Measurements from ENCODE around the gene NRXN3. TPM values are rescaled to one million over a fixed set of nuclear protein-coding genes. Genes with fewer than 3 reads are reported as not detected.

Gene NRXN3
- total and polyA plus RNA-seq, 2 experiments from 2014 or later: 1.0 to 1.8 TPM

DNA sequence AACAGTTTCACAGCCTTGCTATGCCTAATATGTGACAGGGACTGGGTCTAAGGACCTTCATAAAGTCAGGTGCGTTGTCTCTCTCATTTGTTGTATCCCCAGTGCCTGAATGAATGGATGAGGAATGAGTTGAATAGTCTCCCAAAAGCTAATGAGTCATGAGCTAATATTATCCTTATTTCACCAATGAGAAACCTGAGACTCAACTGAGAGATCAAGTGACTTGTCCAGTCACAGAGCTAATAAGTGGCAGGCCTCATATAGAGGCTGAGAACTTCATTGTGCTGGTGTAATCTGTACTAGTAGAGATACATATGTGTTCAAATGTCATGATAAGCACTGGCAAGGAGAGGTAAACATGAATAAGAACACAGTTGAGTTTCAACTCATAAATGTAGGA lies 612.4 kb downstream of the NRXN3 start (continued):
- TF ChIP-seq, protein P1, sequence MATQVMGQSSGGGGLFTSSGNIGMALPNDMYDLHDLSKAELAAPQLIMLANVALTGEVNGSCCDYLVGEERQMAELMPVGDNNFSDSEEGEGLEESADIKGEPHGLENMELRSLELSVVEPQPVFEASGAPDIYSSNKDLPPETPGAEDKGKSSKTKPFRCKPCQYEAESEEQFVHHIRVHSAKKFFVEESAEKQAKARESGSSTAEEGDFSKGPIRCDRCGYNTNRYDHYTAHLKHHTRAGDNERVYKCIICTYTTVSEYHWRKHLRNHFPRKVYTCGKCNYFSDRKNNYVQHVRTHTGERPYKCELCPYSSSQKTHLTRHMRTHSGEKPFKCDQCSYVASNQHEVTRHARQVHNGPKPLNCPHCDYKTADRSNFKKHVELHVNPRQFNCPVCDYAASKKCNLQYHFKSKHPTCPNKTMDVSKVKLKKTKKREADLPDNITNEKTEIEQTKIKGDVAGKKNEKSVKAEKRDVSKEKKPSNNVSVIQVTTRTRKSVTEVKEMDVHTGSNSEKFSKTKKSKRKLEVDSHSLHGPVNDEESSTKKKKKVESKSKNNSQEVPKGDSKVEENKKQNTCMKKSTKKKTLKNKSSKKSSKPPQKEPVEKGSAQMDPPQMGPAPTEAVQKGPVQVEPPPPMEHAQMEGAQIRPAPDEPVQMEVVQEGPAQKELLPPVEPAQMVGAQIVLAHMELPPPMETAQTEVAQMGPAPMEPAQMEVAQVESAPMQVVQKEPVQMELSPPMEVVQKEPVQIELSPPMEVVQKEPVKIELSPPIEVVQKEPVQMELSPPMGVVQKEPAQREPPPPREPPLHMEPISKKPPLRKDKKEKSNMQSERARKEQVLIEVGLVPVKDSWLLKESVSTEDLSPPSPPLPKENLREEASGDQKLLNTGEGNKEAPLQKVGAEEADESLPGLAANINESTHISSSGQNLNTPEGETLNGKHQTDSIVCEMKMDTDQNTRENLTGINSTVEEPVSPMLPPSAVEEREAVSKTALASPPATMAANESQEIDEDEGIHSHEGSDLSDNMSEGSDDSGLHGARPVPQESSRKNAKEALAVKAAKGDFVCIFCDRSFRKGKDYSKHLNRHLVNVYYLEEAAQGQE (IDR thresholded peaks at IDR 0.05; ENCODE audit: unreplicated experiment): no peak
- TF ChIP-seq CREB1 (CRISPR knock-in tag; IDR thresholded peaks at IDR 0.05; ENCODE audit: low read depth) (no peak), EZH2 (IDR thresholded peaks at IDR 0.05; ENCODE audit: low read depth, unreplicated experiment) (no peak), EZH2phosphoT487 (IDR thresholded peaks at IDR 0.05; ENCODE audit: unreplicated experiment) (no peak), STAT1 (IDR thresholded peaks at IDR 0.05; ENCODE audit: unreplicated experiment) (no peak), NANOG (IDR thresholded peaks at IDR 0.05; ENCODE audit: borderline replicate concordance) (no peak), ZNF114 (CRISPR knock-in tag; IDR thresholded peaks at IDR 0.05) (no peak), POLR2AphosphoS5 (IDR thresholded peaks at IDR 0.05; ENCODE audit: low read depth) (no peak), JUNB (IDR thresholded peaks at IDR 0.05; ENCODE audit: unreplicated experiment) (no peak)
- TF ChIP-seq, protein P2, sequence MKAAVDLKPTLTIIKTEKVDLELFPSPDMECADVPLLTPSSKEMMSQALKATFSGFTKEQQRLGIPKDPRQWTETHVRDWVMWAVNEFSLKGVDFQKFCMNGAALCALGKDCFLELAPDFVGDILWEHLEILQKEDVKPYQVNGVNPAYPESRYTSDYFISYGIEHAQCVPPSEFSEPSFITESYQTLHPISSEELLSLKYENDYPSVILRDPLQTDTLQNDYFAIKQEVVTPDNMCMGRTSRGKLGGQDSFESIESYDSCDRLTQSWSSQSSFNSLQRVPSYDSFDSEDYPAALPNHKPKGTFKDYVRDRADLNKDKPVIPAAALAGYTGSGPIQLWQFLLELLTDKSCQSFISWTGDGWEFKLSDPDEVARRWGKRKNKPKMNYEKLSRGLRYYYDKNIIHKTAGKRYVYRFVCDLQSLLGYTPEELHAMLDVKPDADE (IDR thresholded peaks at IDR 0.05): no peak
- TF ChIP-seq, protein P3, sequence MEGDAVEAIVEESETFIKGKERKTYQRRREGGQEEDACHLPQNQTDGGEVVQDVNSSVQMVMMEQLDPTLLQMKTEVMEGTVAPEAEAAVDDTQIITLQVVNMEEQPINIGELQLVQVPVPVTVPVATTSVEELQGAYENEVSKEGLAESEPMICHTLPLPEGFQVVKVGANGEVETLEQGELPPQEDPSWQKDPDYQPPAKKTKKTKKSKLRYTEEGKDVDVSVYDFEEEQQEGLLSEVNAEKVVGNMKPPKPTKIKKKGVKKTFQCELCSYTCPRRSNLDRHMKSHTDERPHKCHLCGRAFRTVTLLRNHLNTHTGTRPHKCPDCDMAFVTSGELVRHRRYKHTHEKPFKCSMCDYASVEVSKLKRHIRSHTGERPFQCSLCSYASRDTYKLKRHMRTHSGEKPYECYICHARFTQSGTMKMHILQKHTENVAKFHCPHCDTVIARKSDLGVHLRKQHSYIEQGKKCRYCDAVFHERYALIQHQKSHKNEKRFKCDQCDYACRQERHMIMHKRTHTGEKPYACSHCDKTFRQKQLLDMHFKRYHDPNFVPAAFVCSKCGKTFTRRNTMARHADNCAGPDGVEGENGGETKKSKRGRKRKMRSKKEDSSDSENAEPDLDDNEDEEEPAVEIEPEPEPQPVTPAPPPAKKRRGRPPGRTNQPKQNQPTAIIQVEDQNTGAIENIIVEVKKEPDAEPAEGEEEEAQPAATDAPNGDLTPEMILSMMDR (conservative IDR thresholded peaks at IDR 0.05; ENCODE audit: low read depth in 2 of 2): no peak

DNA sequence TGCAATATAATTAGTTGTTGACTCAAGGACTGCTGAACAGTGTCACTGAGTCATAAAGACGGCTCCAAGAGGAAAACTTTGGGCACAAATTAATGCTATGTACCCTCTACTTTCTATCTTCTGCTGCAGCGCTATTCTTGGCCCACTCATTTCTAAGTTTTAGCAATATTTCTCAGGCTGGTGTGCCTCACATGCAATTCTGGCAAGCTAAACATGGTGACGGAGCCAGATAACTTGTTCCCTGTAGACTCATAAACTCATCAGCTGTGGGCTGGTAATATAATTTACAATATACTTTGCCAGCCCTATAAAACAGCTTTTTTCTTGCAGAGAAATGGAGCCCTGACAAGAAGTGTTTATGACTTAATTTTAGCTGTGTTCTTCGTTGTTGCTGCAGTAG lies 615.1 kb downstream of the NRXN3 start:
- H4K20me1 ChIP-seq (replicated peaks; ENCODE audit: insufficient read depth): no peaks in the 10 kb centered on the region
- Mint-ChIP-seq H3K27me3 (ENCODE audit: insufficient read depth, low read depth, poor library complexity) (no peaks in the 10 kb centered on the region), H3K27ac (no peak overlapping the region), H3K9me3 (no peaks in the 10 kb centered on the region), H3K36me3 (ENCODE audit: low read depth) (no peaks in the 10 kb centered on the region), H3K4me1 (peaks cover under 1% of the 10 kb centered on the region), H3K4me3 (no peak overlapping the region)
- H3K9me2 ChIP-seq (ENCODE audit: insufficient read depth): no peaks in the 10 kb centered on the region
- H3K79me2 ChIP-seq (replicated peaks; ENCODE audit: insufficient read depth): no peaks in the 10 kb centered on the region
- DNase-seq (ENCODE audit: low spot score) (no peak), ATAC-seq (no peak)
- H3K4me1 ChIP-seq (ENCODE audit: insufficient read depth): no peaks in the 10 kb centered on the region
- no peak overlapping the region for H2AFZ ChIP-seq
- no peak overlapping the region for H3K4me2 ChIP-seq
- H3K4me3 ChIP-seq: no peak overlapping the region
- H3K27me3 ChIP-seq (ENCODE audit: insufficient read depth): no peaks in the 10 kb centered on the region
- H3K27ac ChIP-seq (ENCODE audit: low read depth): no peak overlapping the region
- no peaks in the 10 kb centered on the region for H3F3A ChIP-seq (replicated peaks; ENCODE audit: low read depth)
- 0 out of 2 replicates have a peak, but pooled peaks cover 2% of the 10 kb centered on the region for H3K36me3 ChIP-seq (ENCODE audit: insufficient read depth)
- TF ChIP-seq, protein P2 (IDR thresholded peaks at IDR 0.05): no peak
- no peak for TF ChIP-seq EZH2phosphoT487 (IDR thresholded peaks at IDR 0.05; ENCODE audit: unreplicated experiment)
- no peak for TF ChIP-seq EZH2 (IDR thresholded peaks at IDR 0.05; ENCODE audit: low read depth, unreplicated experiment)
- no peak for TF ChIP-seq STAT1 (IDR thresholded peaks at IDR 0.05; ENCODE audit: unreplicated experiment)
- TF ChIP-seq, protein P1 (IDR thresholded peaks at IDR 0.05; ENCODE audit: unreplicated experiment): no peak

Data from GM23338 (cell line).